Activated CD8-positive, alpha-beta T cell treated with anti-CD3 and anti-CD28 coated beads for 36 hours (primary cell): Measurements from ENCODE around the gene PDK1. TPM values are rescaled to one million over a fixed set of nuclear protein-coding genes. Genes with fewer than 3 reads are reported as not detected.

Experiments
- ATAC-seq: fragments of 200-7000 bp; cut with Tn5 transposase; one replicate; pipeline ENCODE4 v1.10.0; 2021; ENCODE audit warnings: mild to moderate bottlenecking, moderate library complexity
- CTCF ChIA-PET: fragments of 350-600 bp; sonication (Branson Sonifier 250); formaldehyde crosslinking; loops from one replicate; lab custom pipeline; 2021; ENCODE audit warnings: antibody characterized with exemption; lab: Charles Lee
- POLR2A ChIA-PET: fragments of 350-600 bp; sonication (Branson Sonifier 250); formaldehyde crosslinking; loops from one replicate; lab custom pipeline; 2021; ENCODE audit warnings: antibody characterized with exemption; lab: Charles Lee
- DNase-seq: peaks from one replicate; pipeline ENCODE4 v3.0.0-alpha.2; 2020
- H3K27ac Mint-ChIP-seq: one replicate; pipeline ENCODE4 v1.8.0; 2021; ENCODE audit warnings: mild to moderate bottlenecking, mixed read lengths
- H3K27me3 Mint-ChIP-seq: one replicate; pipeline ENCODE4 v1.8.0; 2021; ENCODE audit warnings: mixed read lengths
- H3K36me3 Mint-ChIP-seq: one replicate; pipeline ENCODE4 v1.8.0; 2021; ENCODE audit warnings: low read depth, mixed read lengths
- H3K4me1 Mint-ChIP-seq: one replicate; pipeline ENCODE4 v1.8.0; 2021; ENCODE audit warnings: low read depth, mixed read lengths
- H3K4me3 Mint-ChIP-seq: one replicate; pipeline ENCODE4 v1.8.0; 2021; ENCODE audit warnings: mild to moderate bottlenecking, moderate library complexity, mixed read lengths
- H3K9me3 Mint-ChIP-seq: one replicate; pipeline ENCODE4 v1.8.0; 2021; ENCODE audit warnings: mixed read lengths
- intact Hi-C: fragments of 100-400 bp; cut with micrococcal nuclease; formaldehyde crosslinking; loops from one replicate; pipeline ENCODE4 v1.10.0; 2022
- total RNA-seq, 2 experiments: library from RNA; stranded (reverse); gene quantifications; one replicate each; pipeline ENCODE4 v1.2.3, GENCODE V29; 2021
- TF ChIP-seq, protein P1 (sequence below): fragments of 200-600 bp; IDR thresholded peaks from one replicate; pipeline ENCODE4 v1.8.0; 2022; ENCODE audit warnings: antibody characterized with exemption, mild to moderate bottlenecking

Gene PDK1
- total RNA-seq, 2 experiments from 2014 or later, result 65.8 to 70.7 TPM

DNA sequence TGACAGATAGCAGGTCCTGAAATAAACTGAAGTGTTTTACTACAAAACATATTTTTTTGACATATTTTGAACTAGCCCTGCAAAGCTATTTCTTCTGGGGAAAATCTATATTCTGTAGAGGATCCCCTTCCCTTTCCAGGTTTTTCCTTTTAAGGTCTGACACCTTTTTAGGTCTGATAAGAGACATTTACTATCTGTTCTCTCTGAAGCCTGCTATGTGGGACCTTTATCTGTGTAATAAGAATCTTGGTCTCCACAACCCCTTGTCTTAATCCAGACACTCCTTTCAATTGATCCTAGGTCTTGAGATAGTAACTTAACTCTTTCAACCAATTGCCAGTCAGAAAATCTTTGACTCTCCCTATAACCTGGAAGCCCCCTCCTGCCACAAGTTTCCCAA, 5.5 kb upstream of the PDK1 start:
- no peak for DNase-seq
- peaks cover 3% of the 10 kb centered on the region for H3K27me3 Mint-ChIP-seq
- H3K9me3 Mint-ChIP-seq, result peaks cover 7% of the 10 kb centered on the region
- POLR2A ChIA-PET, result no interaction called here
- H3K27ac Mint-ChIP-seq, result no peak overlapping the region
- CTCF ChIA-PET, result no interaction called here
- TF ChIP-seq, protein P1, sequence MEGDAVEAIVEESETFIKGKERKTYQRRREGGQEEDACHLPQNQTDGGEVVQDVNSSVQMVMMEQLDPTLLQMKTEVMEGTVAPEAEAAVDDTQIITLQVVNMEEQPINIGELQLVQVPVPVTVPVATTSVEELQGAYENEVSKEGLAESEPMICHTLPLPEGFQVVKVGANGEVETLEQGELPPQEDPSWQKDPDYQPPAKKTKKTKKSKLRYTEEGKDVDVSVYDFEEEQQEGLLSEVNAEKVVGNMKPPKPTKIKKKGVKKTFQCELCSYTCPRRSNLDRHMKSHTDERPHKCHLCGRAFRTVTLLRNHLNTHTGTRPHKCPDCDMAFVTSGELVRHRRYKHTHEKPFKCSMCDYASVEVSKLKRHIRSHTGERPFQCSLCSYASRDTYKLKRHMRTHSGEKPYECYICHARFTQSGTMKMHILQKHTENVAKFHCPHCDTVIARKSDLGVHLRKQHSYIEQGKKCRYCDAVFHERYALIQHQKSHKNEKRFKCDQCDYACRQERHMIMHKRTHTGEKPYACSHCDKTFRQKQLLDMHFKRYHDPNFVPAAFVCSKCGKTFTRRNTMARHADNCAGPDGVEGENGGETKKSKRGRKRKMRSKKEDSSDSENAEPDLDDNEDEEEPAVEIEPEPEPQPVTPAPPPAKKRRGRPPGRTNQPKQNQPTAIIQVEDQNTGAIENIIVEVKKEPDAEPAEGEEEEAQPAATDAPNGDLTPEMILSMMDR, result no peak
- H3K36me3 Mint-ChIP-seq, result peaks cover 62% of the 10 kb centered on the region
- H3K4me3 Mint-ChIP-seq, result no peak overlapping the region
- no peak for ATAC-seq
- H3K4me1 Mint-ChIP-seq, result peaks cover 42% of the 10 kb centered on the region
- intact Hi-C loops, result no loop called here

DNA sequence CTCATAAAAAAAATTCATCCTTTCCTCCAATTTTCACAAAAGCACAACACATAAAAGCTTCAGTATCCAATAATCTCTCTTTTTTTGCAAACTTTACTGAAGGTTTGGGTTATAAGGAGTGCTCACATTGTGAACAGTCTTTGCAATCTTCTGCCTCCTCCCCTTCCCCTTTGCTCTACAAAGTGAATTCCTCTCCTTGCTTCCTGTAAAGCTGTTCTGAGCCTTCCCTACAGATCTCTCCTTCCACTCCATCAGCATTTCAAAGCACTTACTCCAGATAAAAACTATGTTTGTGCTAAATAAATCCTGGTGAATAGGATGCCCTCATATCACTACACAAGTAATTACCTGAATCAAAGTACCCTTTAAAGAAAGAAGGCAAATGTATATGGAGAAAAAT, 4.6 kb upstream of the PDK1 start:
- no peak overlapping the region for H3K4me3 Mint-ChIP-seq
- intact Hi-C loops, result no loop called here
- no peak for DNase-seq
- H3K36me3 Mint-ChIP-seq, result peaks cover 60% of the 10 kb centered on the region
- H3K27me3 Mint-ChIP-seq, result peaks cover 3% of the 10 kb centered on the region
- H3K27ac Mint-ChIP-seq, result no peak overlapping the region
- H3K9me3 Mint-ChIP-seq, result peaks cover 7% of the 10 kb centered on the region
- H3K4me1 Mint-ChIP-seq, result peaks cover 42% of the 10 kb centered on the region
- no peak for ATAC-seq
- POLR2A ChIA-PET, result no interaction called here
- TF ChIP-seq, protein P1, result no peak
- CTCF ChIA-PET, result interaction anchor here (0.7 kb wide), 1 partner anchor 1358 kb away, joined by 3 read pairs; no protein-coding TSS in a partner anchor

- Mint-ChIP-seq H3K4me1 (peaks cover 48% of the 10 kb centered on the region), H3K27me3 (peaks cover 3% of the 10 kb centered on the region), H3K27ac (no peak overlapping the region), H3K36me3 (peaks cover 61% of the 10 kb centered on the region), H3K4me3 (no peak overlapping the region), H3K9me3 (peaks cover 2% of the 10 kb centered on the region)
- DNase-seq (no peak), ATAC-seq (no peak)
- ChIA-PET POLR2A (interaction anchor here (1.4 kb wide), 1 partner anchor 13 kb away, joined by 5 read pairs; no protein-coding TSS in a partner anchor), CTCF (interaction anchor here (0.6 to 1.1 kb wide), 4 partner anchors 54 to 318 kb away, joined by 3 to 4 read pairs (median 3); no protein-coding TSS in a partner anchor)
- TF ChIP-seq, protein P1, result no peak
- intact Hi-C loops, result no loop called here
Measured at GRCh38 chr2:172552547-172553291, 3.2 kb upstream of the PDK1 start.

- Mint-ChIP-seq H3K27me3 (peaks cover 3% of the 10 kb centered on the region), H3K4me3 (peak overlapping the region; percentile 94), H3K36me3 (peaks cover 59% of the 10 kb centered on the region), H3K27ac (peak overlapping the region; percentile 34), H3K9me3 (no peaks in the 10 kb centered on the region), H3K4me1 (peaks cover 54% of the 10 kb centered on the region)
- intact Hi-C loops, result no loop called here
- ATAC-seq, result no peak
- TF ChIP-seq, protein P1, result no peak
- POLR2A ChIA-PET, result interaction anchor here (0.7 to 1.3 kb wide), 8 partner anchors 14 to 144 kb away, joined by 3 to 4 read pairs (median 3); no protein-coding TSS in a partner anchor
- peak; percentile 39 for DNase-seq
- CTCF ChIA-PET, result interaction anchor here (0.7 to 1.3 kb wide), 3 partner anchors 9 to 155 kb away, joined by 3 read pairs; no protein-coding TSS in a partner anchor
Measured at GRCh38 chr2:172554352-172555271, 1.3 kb upstream of the PDK1 start.
